ENCODE data around the gene SRGAP3. TPM values are rescaled to one million over a fixed set of nuclear protein-coding genes. Genes with fewer than 3 reads are reported as not detected.

The SRGAP3 gene
- total RNA-seq, 4 donors from 2014 or later: 2.4 to 35.5 (median 8.2) TPM

DNA sequence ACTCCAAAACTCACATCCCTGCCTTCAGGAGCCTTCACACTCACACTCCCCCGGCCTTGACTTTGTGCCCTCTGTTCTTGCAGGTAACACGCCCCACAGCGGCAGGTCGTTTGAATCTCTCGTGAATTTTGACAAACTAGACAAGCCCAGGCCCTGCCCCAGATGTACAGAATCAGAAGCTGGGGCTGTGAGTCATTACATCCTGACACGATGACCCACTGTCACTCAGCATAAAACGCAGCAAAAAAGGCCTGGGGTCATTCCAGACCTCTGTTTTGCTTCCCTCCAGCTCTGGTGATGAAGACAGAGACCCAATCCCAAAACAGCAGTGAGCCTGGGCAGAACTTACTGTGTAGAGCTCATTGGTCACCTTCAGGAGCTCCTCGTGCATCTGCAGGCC, 169.8 kb downstream of the SRGAP3 start:
- Histone ChIP-seq H3K9me3 (no peaks in the 10 kb centered on the region), H3K27ac (no peak overlapping the region), H3K4me1 (no peaks in the 10 kb centered on the region), H3K4me3 (no peak overlapping the region), H3K27me3 (no peaks in the 10 kb centered on the region), H3K36me3 (no peaks in the 10 kb centered on the region)
- intact Hi-C loops (cut with DNase I; ENCODE audit: low total_unique reads): no loop called here
- DNase-seq: no peak
- no peak for TF ChIP-seq POLR2A (IDR thresholded peaks at IDR 0.05)
- TF ChIP-seq, protein P1, sequence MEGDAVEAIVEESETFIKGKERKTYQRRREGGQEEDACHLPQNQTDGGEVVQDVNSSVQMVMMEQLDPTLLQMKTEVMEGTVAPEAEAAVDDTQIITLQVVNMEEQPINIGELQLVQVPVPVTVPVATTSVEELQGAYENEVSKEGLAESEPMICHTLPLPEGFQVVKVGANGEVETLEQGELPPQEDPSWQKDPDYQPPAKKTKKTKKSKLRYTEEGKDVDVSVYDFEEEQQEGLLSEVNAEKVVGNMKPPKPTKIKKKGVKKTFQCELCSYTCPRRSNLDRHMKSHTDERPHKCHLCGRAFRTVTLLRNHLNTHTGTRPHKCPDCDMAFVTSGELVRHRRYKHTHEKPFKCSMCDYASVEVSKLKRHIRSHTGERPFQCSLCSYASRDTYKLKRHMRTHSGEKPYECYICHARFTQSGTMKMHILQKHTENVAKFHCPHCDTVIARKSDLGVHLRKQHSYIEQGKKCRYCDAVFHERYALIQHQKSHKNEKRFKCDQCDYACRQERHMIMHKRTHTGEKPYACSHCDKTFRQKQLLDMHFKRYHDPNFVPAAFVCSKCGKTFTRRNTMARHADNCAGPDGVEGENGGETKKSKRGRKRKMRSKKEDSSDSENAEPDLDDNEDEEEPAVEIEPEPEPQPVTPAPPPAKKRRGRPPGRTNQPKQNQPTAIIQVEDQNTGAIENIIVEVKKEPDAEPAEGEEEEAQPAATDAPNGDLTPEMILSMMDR (IDR thresholded peaks at IDR 0.05): no peak

DNA sequence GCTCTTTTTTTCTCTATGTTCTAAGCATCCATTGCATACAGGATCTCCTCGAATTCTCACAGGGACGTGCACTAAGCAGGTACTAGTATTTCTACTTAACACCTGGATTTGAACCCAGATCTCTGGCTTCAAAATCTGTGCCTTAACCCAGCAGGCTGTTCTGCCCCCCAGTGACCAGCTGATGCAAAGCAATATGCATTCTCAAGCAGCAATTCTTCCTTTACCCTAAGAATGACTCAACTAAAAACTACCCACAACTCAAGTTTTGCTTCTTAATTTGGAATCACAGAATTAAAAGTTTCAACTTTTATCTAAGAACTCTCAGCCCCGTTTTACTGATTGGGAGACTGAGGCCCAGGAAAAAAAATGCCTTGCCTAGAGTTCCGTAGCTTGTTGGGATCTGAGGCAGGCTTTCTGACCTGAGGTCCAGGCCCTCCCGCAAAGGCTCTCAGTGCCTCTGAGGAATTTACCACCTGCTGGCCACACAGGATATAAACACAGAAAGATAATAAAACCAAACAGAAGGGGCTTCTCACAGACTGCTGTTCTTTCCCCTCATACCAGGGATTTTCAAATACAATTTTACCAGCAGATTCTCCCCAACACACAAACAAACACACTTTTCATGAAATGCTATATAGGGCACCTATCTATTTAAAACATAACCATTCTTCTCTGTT, 170.7 kb downstream of the SRGAP3 start:
- no peaks in the 10 kb centered on the region for H3K4me1 ChIP-seq
- TF ChIP-seq, protein P1 (IDR thresholded peaks at IDR 0.05): no peak
- TF ChIP-seq POLR2A (IDR thresholded peaks at IDR 0.05): no peak
- intact Hi-C loops (cut with DNase I; ENCODE audit: low total_unique reads): no loop called here

DNA sequence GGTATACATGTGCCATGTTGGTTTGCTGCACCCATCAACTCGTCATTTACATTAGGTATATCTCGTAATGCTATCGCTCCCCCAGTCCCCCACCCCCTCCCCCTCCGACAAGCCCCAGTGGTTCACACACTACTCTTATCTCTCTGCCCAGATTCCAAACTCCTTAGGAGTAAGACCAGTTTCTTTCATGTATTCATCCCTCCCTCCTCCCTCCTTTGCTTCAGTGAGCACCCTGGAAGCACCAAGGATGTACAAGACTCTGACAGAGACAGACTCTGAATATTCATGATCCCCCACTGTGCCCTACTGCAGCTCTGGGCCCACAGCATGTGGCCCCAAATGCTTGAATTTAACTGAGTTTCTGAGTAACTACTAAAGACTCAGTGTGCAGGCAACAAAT, 172.4 kb downstream of the SRGAP3 start:
- TF ChIP-seq POLR2A (IDR thresholded peaks at IDR 0.05): no peak
- TF ChIP-seq, protein P1 (IDR thresholded peaks at IDR 0.05): no peak
- H3K4me3 ChIP-seq: no peak overlapping the region
- H3K27me3 ChIP-seq: no peaks in the 10 kb centered on the region
- intact Hi-C loops (cut with DNase I; ENCODE audit: low total_unique reads): no loop called here
- DNase-seq: no peak
- no peaks in the 10 kb centered on the region for H3K36me3 ChIP-seq
- no peak overlapping the region for H3K27ac ChIP-seq
- H3K4me1 ChIP-seq: no peaks in the 10 kb centered on the region
- H3K9me3 ChIP-seq: no peaks in the 10 kb centered on the region

More for the DNA sequence above, 170.7 kb downstream of the SRGAP3 start:
- Histone ChIP-seq H3K4me3 (no peak overlapping the region), H3K9me3 (no peaks in the 10 kb centered on the region), H3K36me3 (no peaks in the 10 kb centered on the region), H3K27ac (no peak overlapping the region), H3K27me3 (no peaks in the 10 kb centered on the region)
- DNase-seq: no peak

DNA sequence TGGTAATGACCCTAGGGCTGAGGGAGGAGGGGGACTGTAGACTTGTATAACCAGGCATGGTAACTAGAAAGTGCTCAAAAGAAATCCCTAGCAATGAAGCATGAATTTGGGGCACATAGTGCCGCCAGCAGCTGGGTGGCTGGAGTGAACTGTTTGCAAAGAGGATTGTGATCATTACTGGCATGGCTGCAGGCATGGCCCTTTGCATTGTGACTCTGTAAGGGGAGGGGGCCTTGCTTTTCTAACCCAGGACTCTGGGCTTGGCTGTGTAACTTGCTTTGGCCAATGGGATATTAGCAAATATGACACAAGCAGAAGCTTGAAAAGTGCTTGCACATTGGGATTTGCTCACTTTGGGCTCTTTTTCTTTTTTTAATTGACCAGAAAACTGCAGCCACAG, 173.7 kb downstream of the SRGAP3 start:
- intact Hi-C loops (cut with DNase I; ENCODE audit: low total_unique reads): no loop called here
- H3K4me3 ChIP-seq: no peak overlapping the region
- TF ChIP-seq POLR2A (IDR thresholded peaks at IDR 0.05): no peak
- TF ChIP-seq, protein P1 (IDR thresholded peaks at IDR 0.05): no peak
- H3K36me3 ChIP-seq: no peaks in the 10 kb centered on the region
- DNase-seq: no peak
- no peaks in the 10 kb centered on the region for H3K9me3 ChIP-seq
- H3K4me1 ChIP-seq: no peaks in the 10 kb centered on the region
- no peak overlapping the region for H3K27ac ChIP-seq
- no peaks in the 10 kb centered on the region for H3K27me3 ChIP-seq

DNA sequence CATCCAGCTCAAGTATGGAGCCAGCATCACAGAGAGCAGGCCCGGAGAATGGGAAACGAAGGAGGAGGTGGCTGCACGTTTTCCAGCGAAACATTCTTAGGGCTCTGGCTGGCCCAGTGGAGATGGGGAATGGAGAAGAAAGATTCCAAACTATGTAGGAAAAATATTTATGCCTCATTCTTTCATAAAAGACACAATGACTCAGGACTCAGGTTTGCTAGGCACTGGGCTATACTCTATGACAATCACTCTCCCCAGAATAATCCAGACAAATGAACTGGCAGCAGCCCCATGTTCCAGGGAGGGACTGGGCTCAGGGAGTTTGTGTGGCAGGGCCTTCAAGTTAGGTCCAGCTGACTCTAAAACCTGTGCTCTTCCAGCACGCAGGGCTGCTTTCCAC, 175.4 kb downstream of the SRGAP3 start:
- Histone ChIP-seq H3K4me1 (no peaks in the 10 kb centered on the region), H3K9me3 (no peaks in the 10 kb centered on the region), H3K4me3 (no peak overlapping the region), H3K27ac (no peak overlapping the region), H3K27me3 (no peaks in the 10 kb centered on the region), H3K36me3 (no peaks in the 10 kb centered on the region)
- no peak for DNase-seq
- intact Hi-C loops (cut with DNase I; ENCODE audit: low total_unique reads): no loop called here
- no peak for TF ChIP-seq POLR2A (IDR thresholded peaks at IDR 0.05)
- TF ChIP-seq, protein P1 (IDR thresholded peaks at IDR 0.05): no peak

All from uterus (tissue), 4 donors.